Measurements from ENCODE around the gene ANO2.

The ANO2 gene

DNA sequence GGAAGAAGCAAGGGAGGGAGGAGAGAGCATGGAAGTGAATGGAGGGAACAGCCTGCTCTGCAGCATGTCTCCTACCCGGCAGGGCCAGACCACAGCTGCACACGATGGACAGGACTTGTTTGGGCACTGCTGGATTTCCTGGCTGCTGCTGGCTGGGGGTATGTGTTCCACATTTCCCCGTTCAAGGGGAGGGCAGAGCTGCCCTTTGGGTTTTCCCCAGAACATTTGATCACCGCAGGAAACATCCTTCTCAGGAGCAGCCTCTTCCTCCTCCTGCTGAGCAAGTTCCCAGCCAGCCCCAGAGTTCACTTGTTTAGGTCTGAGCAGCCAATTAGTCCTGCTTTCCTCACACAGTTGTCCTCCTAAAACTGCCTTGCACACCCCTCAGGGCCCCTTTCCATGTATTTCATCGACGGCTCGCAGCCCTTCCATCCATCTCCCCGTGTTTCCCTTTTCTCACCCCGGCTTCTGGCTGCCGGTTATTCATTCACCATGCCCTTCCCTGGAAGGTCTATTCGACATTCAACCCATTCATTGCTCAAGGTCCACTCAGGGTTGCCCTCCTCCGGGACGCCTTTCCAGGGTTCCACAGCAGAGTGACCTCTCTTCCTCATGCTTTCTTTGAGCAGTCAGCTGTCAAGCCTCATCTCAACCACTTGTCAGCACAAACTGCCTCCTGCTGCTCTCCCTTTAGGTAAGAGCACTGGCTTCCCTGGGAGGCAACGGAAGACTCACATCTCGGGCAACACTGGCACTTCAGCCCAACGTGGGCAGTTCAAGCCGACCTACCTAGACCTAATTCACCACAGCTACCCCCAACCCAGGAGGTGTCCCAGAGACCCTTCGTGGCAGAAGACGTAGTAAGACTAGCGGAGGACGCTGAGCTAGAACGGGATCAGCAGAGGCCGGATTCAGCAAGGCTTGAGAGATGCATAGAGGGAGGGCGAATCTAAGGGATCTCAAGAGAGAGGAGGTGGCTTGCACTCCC, 20.1 kb upstream of the ANO2 start:
- DNase-seq = no peak

DNA sequence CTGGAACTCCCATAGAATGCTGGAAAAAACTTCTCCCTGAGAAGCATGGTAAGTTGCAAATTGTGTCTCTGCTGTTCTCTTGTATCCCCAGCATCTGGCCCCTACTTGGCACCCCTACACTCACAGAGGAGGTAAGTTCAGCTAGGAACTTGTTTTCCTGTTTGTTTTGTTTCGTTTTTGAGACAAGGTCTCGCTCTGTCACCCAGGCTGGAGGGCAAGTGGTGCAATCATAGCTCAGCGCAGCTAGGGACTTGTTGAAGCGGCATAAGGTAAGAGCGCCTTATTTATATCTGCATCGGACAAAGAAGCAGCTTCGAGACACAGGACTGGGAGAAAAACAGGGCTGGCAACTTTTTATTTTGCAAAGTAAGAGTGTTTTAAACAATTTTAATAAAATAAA, 18.5 kb upstream of the ANO2 start:
- no peak for DNase-seq

DNA sequence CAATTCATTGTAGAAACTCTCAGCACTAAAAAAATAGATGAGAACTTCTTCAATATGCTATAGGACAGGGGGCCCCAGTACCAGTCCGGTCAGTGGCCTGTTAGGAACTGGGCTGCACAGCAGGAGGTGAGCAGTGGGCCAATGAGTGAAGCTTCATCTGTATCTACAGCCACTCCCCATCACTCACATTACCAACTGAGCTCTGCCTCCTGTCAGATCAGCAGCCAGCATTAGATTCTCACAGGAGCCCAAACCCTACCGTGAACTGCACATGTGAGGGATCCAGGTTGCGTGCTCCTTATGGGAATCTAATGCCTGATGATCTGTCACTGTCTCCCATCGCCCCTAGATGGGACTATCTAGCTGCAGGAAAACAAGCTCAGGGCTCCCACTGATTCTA, 15.7 kb upstream of the ANO2 start:
- no peak for DNase-seq

DNA sequence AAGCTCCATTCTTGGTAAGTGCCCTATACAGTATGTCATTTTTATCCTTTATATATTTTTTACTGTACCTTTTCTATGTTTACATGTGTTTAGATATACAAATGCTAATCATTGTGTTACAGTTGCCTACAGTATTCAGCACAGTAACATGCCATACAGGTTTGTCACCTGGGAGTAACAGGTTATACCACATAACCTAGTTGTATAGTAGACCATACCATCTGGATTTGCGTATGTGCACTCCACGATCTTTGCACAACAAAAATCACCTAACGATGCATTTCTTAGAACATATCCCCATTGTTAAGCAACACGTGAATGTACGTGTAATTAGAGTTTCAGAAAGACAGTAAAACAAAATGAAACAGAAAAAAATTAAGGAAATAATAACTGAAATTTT, 11.9 kb upstream of the ANO2 start:
- no peak for DNase-seq

DNA sequence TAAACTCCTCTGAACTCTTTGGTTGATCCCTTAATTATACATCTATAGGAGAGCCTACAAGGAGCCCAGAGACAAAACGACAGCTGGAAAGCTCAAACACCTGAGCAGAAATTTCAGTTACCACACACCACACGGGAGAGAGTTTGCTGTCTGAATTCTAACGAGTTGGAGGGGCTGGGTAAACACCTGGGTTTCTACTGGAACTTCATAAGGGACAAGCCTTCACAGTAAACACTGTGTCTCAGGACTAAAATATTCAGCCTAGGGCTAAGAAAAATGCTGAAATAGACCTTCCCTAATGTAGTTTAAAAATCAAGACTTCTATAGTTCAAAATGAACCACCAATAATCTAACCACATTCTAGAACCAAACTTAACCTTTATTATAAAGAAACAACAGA, 9.6 kb upstream of the ANO2 start:
- DNase-seq = no peak

DNA sequence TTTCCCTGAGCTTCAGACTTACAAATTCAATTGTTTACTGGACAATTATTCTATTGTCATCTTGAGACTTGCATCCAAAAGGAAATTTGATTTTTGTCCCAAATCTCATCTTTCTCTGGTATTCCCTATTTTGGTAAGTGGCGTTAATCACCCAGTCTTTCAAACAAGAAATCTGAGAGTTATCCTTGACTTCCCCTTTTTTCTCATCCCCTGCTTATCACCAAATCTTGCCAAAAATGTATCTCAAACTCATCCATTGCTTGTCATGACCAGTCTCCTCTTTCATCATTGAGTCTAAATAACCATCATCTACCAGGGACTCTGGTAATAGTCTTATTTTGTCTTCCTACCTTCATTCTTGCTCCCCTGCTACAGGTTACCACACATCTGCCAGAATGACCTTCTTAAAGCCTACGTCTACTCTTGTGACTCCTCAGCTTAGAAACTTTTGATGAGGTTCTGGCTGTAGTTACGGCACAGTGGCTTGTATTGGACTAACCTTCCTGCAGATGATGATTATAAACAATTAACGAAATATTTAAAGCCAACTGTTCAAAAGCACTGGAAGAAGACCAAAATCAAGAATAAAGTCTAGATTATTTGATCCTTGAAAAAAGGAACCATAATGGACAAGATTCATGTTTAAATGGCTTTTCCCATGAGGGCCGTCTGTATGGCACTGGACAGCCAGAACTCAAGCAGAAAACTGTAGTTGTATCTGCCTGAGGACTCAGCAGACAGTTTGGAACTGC, 9.0 kb upstream of the ANO2 start:
- DNase-seq = no peak

DNA sequence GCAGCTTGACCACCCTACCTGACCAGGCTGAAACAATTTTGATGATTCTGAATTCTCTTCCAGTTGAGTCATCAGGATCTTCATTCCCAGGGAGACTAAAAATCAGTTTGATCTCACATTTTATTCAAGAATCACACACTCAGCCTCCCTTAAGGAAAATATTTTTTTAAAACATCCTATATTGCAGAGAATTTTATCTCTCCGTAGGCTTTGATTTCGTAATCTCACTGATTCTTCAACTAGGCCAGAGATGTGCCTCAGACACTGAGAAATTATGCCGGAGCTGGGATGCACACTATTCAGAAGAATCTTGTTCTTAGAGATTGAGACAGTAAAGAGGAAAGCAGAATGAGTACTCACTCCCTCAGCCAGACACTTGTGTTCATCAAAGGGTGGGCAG, 7.0 kb upstream of the ANO2 start:
- DNase-seq = no peak

DNA sequence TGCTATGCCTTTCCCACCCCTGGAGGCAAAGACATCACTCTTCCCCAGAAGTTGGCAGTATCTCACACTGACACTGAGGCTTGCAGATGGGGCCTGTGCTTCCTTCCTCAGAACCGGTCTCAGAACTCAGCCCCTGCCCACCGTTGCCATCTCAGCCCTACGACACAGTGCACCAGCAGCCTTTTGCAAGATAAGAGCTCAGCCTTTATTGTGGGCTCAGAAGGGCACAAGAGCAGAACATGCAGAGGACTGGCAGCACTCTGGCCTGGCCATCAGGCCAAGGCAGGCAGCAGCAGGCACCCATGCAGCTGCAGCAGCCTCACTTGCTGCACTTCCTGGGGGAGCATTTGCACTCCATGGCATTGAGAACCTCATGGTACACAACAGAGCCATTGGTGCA, 3.6 kb upstream of the ANO2 start:
- DNase-seq = no peak

DNA sequence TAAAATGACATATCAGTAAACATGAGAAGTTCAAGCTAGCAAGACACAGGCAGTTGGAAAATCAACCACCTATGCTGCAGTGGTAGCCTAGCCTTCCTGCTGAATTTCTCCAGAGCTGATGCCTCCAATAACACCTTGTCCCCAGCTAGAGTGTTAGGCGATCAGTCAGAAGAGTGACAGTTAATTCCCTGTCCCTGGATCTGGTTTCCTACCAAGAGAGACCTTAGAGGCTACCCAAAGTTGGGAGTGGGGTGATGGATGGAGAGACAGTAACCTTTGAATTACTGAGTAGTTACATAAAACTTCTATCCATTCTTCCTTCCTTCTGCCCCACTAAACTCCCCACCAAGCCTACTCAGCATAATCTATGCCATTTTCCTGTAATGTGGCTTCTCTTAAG, 1.9 kb upstream of the ANO2 start:
- no peak for DNase-seq

DNA sequence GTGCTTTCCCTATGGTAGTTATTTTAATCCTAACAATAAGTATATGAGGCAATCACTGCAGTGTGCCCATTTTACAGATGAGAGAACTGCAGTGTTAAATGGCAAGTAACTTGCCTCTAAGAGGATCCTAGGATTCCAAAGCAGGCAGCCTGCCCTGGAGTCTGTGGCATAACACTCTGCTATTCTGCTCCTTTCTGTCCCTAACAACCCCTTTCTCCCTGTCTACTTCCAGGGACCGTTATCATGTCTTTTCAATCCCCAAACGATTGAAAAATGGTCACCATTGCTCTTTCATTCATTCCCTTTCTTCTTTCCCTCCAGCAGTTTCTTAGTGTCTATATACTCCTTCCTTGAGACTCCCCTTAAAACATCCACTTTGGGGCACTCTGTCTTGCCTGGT, 1.3 kb upstream of the ANO2 start:
- no peak for DNase-seq

DNA sequence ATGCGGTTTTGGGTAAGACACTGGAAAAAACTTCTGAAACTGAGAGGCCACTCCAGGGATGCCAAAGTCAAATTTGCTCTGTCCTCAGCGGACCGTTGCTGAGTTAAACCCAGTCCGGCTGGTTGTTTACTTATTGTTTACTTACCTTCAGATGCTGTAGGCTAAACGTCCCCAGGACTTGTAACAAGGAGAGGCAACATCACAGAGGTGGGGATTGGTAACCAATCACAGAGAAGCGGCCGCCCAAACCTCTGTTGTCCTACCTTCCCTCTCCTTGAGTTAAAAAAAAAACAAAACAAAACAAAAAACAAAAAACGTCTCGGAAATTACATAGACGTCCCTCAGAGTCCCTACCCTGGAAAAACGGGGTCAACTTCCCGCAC, 380 bp downstream of the ANO2 start:
- no peak for DNase-seq

DNA sequence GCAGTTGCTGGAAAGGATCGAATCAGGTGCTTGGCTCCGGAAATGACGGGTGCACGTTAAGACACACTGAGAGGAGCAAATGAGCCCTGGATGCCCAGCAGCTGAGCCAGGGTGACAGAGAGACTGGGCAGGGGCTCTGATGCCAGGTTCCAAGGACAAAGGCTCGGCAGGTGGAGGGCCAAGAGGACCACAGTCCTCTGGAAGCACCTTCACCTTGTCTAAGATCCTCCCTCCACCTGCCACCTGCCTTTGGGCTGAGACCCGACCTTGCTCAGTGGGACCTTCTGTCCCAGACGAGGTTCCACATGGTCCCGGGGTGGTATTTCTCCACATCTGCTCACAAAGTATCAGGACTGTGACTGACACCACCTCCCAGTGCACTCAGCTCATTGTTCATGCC, 1.0 kb downstream of the ANO2 start:
- DNase-seq = no peak

DNA sequence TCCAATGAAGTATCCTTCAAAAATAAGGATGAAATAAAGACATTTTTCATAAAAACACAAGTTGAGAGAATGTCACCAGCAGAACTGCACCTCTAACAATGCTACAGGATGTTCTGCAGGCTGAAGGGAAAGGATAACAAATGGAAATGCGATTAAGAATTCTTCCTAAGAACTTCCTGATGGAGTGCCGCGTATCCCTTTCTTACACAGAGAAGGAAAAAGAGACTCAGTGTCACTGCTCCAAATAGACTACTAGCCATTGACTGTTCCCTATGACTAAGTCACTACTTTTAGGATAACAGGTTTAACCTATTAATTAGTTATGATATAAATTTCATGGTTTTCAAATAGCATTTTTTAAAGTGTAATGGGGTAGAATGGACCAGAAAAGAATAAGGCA, 3.2 kb downstream of the ANO2 start:
- DNase-seq = no peak

DNA sequence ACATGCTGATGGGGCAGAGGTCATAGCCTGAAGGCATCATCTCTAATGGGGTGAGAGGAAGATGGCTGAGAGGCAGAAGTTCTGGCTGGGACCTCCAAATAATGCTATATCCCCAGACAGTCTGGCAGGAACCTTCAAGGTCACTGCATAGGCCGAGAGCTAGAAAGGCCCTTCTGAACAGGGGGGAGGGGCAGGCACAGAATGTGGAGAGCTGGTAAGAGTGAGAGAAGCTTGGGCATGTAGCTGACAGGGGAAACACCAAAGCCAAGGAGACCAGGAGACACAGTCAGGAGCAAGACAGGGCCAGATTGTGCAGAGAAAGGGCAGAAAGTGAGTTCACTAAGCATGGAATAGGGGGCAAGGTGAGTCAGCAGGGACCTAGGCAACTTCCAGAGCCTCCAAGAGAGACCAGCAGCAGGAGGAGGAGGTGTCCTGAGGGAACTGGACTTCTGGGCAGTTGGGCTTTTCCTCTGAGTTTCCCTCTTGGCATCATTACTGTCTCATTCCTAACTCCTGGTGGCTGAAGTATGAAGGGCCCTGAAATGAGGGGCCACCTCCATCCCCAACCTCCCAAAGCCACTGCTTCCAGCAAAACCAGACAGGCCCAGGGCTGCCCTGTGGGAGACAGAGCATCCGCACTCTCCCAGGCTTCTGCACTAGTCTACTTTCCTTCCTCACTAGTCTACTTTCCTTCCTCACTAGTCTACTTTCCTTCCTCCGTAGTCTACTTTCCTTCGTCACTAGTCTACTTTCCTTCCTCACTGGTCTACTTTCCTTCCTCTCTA, 17.1 kb downstream of the ANO2 start:
- DNase-seq = no peak

DNA sequence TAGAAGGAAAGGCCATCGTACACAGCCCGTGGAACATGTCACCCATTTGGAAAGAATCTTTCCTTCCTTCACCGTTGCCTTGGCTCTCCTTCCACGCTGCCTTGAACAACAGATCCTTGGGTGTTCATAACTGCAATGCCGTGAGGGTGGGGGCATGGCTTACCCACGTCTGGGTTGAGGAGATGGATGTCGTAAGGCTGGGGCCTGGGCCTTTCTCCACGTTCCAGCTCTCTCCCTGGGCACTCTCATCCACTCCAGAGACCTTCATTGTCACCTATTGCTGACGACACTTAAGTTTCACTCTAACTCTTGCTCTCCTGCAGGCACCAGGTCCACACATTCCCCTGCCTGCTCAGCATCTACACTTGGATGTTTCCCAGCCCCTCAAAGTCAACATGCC, 19.4 kb downstream of the ANO2 start:
- DNase-seq = no peak

DNA sequence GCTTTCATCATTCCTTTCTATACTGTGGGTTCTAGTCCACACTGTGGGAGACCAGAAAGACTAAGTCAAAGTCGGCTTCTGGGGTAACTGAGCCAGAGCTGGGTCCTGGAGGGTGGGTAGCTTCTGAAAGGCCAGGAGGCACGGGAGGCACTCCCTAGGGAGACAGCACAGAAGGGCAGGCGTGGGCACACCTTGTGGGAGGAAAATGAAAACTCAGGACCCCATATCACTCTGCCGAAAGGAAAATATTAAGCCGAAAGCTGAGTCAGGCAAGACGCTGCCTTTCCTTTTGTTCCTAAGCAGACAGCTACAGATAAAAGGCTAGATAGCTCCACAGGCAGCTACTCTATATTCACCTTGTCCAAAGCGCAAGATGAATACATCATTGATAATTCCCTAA, 20.7 kb downstream of the ANO2 start:
- DNase-seq = no peak

DNA sequence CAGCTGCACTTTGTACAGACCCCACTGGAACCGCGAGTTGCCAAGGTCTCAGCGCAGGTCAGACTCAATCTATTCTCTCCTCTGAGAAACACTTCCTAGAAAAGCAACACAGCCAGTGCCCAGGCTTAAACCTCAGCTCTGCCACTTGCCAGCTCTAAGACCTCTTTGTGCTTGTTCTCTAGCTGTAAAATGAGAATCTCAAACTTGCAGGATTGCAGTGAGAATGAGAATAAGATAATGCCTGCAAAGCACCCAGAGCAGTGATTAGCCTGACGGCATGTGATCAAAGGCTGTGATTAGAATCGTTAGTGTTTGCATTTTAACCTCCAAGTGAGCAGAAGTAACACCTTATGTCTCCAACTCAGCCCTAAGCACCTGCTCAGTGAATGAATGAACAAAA, 21.3 kb downstream of the ANO2 start:
- DNase-seq = no peak

DNA sequence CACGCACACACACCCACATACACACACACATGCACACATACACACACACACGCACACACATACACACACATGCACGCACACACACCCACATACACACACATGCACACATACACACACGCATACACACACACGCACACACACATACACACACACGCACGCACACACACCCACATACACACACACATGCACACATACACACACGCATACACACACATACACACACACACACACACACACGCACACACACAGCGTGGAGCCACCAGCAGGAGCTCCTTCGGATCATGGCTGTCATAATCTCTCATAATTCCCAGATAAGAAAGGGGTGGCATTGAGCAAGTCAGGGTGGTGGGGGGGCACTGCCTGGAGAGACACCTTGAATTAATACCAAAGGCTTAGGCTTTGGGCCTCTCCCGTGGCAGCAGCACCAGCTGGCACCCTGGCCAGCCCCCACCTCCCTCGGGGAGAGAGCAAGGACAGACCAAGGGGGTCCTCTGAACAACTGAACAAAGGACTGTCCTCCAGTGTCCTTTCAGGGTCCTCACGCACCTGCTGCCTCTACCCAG, 21.9 kb downstream of the ANO2 start:
- DNase-seq = no peak

DNA sequence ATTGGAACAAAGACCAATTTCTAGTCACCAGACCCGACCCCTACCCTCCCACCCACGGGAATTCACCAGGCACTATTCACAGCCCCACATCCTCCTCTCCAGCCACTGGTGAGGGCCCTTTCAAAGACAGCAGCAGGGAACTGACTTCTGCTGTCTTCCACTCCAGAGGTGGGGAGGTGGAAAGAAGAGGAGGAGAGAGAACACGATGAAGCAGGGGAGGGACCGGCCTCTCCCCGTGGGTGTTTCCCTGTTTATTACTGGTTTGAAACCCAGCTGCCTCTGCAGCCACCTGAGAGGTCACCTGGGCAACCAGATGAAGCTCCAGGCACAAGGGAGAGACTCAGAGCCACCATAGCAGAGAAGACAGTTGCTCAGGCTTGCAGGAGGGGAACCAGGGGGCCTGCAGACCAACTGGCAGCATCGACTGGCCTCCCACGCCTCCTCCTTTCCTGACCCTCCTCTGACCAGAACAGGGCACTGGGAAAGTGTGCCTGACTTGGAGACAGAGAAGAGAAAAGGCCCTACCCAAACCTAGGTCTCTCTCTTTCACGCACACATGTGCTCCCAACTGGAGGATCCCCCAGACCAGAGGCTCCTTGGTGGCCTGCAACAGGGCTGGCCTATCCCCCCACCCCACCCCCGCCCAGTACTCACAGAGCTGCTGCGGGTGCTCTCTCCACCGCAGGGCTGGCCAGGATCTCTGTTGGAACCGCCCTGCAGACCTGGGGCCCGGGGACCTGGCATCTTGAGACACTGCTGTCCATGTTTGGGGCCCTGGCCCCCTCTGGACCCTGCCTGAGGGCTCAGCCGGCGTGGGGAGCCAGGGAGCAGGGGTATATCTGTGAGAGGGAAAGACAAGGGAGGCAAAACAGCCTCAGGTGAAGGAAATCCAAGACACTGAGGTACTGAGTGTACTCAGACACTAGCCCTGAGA, 22.8 kb downstream of the ANO2 start:
- DNase-seq = no peak

DNA sequence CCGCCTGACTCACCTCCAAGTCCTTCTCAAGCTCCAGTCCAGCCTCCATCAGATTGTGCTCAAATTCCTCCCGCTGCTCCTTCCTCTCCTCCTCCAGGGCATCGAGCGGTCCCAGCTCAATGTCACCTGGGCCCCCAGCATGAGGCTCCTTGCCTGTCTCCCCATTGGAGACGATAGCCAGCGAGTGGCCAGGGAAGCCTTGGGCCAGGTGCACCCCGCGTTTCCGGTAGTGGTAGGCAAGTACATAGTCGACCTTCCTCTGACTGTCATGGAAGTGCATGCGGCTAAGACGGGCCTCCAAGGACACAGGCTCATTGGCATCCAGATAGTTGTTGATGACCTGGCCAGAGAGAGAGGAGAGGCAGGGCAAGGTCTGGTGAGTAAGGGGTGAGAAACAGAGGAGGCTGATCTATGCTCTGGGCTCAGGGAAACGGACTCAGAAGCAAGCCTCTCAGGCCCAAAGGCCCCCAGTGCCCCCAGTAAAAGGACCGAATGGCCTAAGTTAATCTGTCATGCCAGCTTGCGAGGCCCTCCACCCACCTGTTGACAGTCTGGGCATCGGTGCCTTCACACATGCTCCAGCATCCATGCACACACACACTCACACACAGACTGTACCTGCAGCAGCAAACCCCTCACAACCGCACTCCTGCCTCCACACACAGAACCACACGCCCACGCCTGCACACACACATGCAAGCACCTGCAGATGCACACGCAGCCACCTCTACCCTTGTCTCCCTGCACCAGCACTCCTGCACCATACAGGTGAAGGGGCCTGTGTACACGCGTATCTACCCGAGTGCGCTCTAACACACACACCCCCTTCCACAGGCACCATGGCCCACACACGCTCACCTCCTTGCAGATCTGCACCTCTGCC, 23.8 kb downstream of the ANO2 start:
- no peak for DNase-seq

DNA sequence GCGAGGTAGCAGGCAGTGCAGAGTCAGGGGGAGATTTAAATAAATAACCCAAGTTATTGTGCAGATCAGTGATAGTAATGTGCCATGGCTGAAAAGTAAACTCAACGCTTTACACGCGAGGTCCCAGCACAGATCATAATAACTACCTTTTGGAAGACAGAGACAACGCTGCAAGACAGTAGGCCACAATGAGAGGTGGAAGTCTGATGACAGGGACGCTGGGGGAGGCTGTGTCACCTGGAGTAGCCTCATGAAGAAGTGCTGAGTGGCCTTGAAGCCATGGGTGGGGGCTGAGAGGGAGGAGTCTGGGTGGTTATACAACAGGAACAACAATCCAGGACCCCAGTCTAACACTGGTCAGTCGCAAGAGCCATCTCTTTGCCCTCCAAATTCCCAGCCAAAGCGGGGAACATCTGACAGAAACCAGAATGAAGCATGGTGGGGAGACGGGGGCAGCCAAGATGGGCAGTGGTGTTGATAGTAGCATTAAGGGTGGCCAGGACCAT, 28.2 kb downstream of the ANO2 start:
- DNase-seq = no peak
